HG02623 (cell line): ENCODE results near the gene USP15.
A peak's percentile ranks its signal among the peaks of the same experiment; 100 is the strongest.
"Not testable (repeated sequence)": the region's sequence is repeated elsewhere in the genome, so short reads cannot be mapped to it uniquely, and the experiment has no call there.

Source experiments
- ATAC-seq: cut with Tn5 transposase; IDR thresholded peaks from one replicate; pipeline ENCODE4 v1.9.1; 2021; ENCODE audit warnings: moderate library complexity; ENCODE audit not compliant: unreplicated experiment

The USP15 gene

GRCh38 chr12:62365846-62366245, 105.6 kb downstream of the USP15 start:
- not testable (repeated sequence) for ATAC-seq

GRCh38 chr12:62368430-62369223, 108.4 kb downstream of the USP15 start:
- ATAC-seq = not testable (repeated sequence)

DNA sequence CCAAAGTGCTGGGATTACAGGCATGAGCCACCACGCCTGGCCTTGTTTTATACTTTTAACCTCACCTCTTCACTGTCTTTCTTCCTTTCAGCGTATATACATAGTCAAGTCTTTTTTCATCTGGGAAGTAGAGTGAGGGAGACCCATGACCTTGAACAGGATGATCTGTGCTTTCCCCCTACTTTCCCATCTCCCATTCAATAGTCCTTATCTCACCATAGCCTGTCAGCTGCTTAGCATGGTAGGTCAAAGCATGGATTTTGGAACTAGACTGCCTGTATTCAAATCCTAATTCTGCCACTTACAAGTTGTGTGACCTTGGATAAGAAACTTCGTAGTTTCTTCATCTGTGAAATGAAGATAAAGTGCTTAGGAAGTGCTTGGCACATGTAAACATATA, 110.0 kb downstream of the USP15 start:
- no peak for ATAC-seq

GRCh38 chr12:62371661-62372060, 111.5 kb downstream of the USP15 start:
- ATAC-seq = no peak

DNA sequence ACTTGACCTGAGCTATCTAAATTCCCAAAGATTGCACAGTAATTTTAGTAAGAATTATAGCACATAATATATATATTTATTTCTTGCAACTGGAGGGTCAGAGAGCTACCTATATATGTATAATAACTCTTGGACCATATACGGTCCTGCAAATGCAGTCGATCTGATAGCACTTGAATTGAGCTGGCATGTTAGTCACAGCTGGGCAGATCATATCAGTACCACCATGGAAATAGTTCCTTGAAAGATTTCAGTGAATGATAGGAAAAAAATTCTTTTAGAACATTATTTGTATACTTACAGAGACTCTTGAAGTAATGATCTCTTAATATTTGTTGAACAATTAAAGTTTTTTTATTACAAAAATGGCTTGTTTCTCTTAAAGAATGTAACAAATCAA, 111.9 kb downstream of the USP15 start:
- ATAC-seq = no peak

DNA sequence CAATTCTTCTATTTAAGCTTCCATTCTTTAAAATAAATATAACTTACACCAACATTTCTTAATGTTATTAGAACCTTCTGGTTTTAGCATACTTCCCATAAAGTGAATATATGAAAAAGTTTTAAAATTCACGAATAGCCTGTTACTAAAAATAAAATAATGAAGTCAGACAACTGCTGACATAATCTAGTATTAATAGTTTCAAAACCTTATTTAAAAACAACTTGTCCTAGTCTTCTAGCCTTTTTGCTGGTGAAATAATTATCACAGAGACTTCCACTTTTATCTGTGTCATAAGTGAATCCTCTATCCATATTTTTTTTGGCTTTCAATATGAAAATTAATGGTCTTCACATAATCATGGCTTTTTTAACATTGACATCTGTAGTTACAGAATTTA, 112.6 kb downstream of the USP15 start:
- ATAC-seq = no peak

GRCh38 chr12:62375603-62376002, 115.4 kb downstream of the USP15 start:
- ATAC-seq = no peak

- no peak for ATAC-seq
Measured at GRCh38 chr12:62379026-62379722, 119.0 kb downstream of the USP15 start.

DNA sequence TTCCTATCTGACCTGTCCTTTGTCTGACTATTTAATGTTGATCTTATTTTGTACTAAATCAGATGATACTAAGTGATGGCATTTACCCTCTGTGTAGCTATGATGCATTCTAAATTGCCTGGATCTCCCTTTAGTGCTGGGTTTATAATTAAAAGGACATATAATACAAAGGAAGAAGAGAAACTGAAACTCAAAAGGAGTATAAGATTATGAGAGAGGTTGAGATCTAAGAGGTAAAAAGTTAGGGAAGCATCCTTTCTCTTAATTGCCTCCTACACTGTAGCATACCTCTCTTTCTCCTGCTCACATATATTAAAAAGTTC, 119.5 kb downstream of the USP15 start:
- ATAC-seq = no peak

- ATAC-seq = no peak
Measured at GRCh38 chr12:62382526-62382925, 122.3 kb downstream of the USP15 start.

GRCh38 chr12:62396750-62397149, 136.5 kb downstream of the USP15 start:
- no peak for ATAC-seq

DNA sequence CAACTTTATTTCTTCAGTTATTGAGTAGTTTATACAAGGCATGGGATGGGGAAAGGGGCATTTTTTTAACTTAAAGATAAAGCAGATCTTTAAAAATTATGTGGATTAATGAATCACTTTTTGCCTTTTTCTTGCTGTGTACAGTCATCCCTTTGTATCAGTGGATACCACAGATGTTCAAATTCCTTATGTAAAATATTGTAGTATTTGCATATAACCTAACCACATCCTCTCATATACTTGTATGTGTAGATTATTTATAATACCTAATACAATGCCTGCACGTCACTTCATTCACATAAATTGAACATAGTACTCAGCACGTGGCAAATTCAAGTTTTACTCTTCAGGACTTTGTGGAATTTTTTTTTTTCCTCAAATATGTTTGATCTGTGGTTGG, 139.9 kb downstream of the USP15 start:
- ATAC-seq = no peak

- ATAC-seq = no peak
Measured at GRCh38 chr12:62401631-62402030, 141.4 kb downstream of the USP15 start.

- no peak for ATAC-seq
Measured at GRCh38 chr12:62403031-62403430, 142.8 kb downstream of the USP15 start.

- no peak for ATAC-seq
Measured at GRCh38 chr12:62407587-62407986, 147.4 kb downstream of the USP15 start.

DNA sequence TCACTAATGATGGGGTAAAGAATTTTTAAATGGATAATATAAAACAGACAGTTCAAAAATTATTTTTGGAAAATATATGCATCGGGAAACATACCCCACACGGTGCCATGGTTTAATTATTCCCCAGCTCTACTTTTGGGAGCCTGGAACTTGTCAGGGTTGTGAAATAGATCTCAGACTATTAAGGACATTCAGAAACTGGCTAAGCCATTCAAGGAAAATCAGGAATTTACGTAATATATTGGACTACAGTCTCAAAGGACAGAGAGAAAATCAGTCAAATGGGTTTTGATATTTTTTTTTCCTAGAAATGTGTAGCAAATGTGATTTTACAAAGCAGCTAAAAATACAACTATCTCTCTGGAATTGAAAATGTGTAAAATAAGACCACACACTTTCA, 148.9 kb downstream of the USP15 start:
- no peak for ATAC-seq

DNA sequence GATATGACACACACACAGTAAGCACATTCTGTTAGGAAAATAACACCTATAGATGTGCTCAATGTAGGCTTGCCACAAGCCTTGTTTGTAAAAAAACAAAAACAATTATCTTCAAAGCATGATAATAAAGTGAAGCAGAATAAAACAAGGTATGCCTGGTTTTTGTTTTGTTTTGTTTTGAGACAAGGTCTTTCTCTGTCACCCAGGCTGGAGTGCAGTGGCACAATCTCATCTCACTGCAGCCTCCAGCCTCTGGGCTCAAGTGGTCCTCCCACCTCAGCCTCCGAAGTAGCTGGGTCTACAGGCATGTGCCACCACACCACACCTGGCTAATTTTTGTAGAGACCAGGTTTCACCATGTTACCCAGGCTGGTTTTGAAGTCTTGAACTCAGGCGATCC, 154.0 kb downstream of the USP15 start:
- no peak for ATAC-seq

GRCh38 chr12:62426089-62426488, 165.9 kb downstream of the USP15 start:
- no peak for ATAC-seq

- no peak for ATAC-seq
Measured at GRCh38 chr12:62429457-62429856, 169.3 kb downstream of the USP15 start.

DNA sequence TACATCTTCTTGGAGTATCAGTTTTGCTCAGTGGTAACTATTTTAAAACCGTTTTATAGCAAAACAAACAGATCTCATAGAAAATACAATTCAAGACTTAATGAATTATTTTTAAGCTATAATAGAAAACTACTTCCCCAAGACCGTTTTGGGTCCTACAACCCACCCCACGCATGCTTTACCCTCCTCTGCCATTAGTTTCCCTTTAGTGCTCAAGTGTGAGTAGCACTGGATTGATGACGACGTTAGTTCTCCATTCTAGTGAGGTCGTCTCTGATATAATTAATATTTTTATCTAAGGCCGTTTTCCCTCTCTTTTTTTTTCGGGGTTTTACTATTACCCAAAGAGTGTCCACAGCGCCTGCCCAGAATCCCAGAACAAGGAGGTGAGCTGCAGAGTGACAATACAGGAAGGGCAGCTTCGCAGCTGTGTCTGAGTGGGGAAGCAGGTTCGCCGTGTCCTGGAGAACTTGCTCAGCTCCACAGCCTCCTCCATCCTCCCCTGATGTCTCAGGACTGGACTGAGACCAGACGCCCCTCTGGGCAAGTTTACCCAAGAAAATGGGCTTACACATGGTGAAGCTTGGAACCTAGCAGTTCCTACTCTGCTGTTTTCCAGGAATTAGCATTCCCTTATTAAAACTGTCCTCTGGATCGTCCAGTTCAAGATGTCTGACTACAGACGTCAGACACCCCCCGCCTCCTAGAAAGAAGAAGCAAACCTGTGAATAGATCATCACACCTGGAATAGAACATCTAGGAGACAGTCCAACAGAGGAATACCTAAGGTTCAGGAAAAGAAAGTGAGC, 174.5 kb downstream of the USP15 start:
- ATAC-seq = no peak

DNA sequence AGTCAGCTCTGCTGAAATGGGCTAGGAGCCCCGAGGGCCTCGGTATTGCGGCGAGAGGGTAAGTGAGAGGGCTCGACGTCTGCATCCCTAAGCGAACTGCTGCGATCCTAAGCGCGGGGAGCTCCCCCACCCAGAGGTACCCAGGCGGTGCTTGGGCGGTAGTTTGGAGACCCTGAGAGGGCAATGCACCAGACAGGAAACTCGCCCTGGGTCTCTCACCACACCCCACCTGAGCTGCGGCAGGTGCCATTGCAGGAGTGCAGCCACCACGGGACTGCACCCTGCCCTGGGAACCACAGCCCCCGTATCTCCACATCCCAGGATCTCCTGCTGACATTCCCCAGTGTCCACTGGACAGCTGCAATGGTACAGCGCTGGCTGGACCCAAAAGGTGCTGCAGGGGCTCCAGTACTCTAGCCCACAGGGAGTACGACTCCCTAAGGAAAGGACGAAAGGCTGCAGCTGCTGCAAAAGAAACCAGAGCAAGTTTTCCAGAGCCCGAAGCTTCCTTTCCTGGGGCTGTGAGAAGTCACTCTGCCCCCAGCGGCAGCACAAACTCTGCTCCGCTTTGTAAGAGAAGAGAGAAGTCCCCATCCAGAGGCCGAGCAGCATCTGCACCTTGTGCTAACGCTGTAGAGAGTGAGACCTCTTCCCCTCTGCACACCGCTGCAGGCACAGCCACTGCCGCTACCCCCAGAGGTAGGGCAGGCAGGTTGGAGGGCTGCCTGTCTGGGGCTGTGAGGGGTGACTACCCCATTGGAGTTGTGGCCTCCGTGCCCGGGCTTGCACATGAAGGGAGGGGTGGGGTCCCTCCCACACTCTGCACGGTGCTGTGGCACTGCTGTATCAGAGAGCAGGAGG, 175.3 kb downstream of the USP15 start:
- ATAC-seq = peak; percentile 74
